ENCODE data around the gene CGNL1.

DNA sequence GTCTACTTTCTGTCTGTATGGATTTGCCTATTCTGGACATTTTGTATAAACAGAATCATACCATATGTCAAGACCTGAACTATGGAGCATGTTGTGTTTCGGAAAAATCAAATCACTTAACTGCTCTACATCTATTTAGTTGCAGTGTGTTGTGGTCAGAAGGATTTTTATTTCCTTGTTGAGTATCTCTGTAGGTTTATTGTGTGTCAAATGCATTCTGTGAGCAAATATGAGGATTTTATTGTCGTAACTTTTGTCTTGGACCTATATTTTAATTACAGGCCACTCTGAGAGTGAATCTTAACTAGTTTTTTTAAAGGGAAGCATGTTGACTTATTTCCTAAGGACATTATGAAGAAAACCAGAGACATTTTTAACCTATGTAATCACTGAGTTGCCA is 130.8 kb downstream of the CGNL1 start:
- no peak for TF ChIP-seq CTCF (IDR thresholded peaks at IDR 0.05)
- TF ChIP-seq POLR2A (IDR thresholded peaks at IDR 0.05; ENCODE audit: low read length): no peak
- TF ChIP-seq RAD21 (conservative IDR thresholded peaks at IDR 0.05 in 1 of 2, IDR thresholded peaks at IDR 0.05 in 1 of 2): no peak
- no peak for TF ChIP-seq MAZ (IDR thresholded peaks at IDR 0.05; ENCODE audit: borderline replicate concordance, low read depth, low read length)
- TF ChIP-seq ZFP36 (IDR thresholded peaks at IDR 0.05; ENCODE audit: borderline replicate concordance, partially characterized antibody): no peak
- TF ChIP-seq, protein P1, sequence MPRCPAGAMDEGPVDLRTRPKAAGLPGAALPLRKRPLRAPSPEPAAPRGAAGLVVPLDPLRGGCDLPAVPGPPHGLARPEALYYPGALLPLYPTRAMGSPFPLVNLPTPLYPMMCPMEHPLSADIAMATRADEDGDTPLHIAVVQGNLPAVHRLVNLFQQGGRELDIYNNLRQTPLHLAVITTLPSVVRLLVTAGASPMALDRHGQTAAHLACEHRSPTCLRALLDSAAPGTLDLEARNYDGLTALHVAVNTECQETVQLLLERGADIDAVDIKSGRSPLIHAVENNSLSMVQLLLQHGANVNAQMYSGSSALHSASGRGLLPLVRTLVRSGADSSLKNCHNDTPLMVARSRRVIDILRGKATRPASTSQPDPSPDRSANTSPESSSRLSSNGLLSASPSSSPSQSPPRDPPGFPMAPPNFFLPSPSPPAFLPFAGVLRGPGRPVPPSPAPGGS (IDR thresholded peaks at IDR 0.05): no peak
- TF ChIP-seq, protein P2, sequence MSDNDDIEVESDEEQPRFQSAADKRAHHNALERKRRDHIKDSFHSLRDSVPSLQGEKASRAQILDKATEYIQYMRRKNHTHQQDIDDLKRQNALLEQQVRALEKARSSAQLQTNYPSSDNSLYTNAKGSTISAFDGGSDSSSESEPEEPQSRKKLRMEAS (IDR thresholded peaks at IDR 0.05): no peak
- TF ChIP-seq, protein P3, sequence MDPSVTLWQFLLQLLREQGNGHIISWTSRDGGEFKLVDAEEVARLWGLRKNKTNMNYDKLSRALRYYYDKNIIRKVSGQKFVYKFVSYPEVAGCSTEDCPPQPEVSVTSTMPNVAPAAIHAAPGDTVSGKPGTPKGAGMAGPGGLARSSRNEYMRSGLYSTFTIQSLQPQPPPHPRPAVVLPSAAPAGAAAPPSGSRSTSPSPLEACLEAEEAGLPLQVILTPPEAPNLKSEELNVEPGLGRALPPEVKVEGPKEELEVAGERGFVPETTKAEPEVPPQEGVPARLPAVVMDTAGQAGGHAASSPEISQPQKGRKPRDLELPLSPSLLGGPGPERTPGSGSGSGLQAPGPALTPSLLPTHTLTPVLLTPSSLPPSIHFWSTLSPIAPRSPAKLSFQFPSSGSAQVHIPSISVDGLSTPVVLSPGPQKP (IDR thresholded peaks at IDR 0.05; ENCODE audit: low read depth, low read length): no peak
